Endothelial cell of umbilical vein (primary cell): ENCODE measurements around the gene PTPRH. TPM values are rescaled to one million over a fixed set of nuclear protein-coding genes. Genes with fewer than 3 reads are reported as not detected.

Experiments
- BruUV-seq: library from RNA; stranded (reverse); fragments of 400-500 nt; replicated peaks from 2 replicates; lab custom pipeline; 2021; lab: Mats Ljungman, UMichigan
- CTCF ChIA-PET: fragments of 300-600, 350-600 bp; sonication (Branson Sonifier 250); formaldehyde crosslinking; loops from one replicate; lab custom pipeline; 2021; ENCODE audit warnings: antibody characterized with exemption, inconsistent platforms; lab: Charles Lee
- POLR2A ChIA-PET: fragments of 300-600, 350-600 bp; sonication (Branson Sonifier 250); formaldehyde crosslinking; loops from one replicate; lab custom pipeline; 2021; ENCODE audit warnings: antibody characterized with exemption, inconsistent platforms; lab: Charles Lee
- DNase-seq: peaks from one replicate; pipeline ENCODE4 v3.0.0-alpha.2; 2011; ENCODE audit warnings: low read depth, low spot score
- FAIRE-seq: peaks from 2 replicates; lab custom pipeline; 2011; peaks lifted over from hg19 to GRCh38; lab: Jason Lieb, UNC
- H2AFZ ChIP-seq: 2 replicates; pipeline ENCODE4 v1.6.0; 2012; ENCODE audit warnings: low read depth, low read length, control low read depth, inconsistent platforms
- H3K27ac ChIP-seq: 2 replicates; pipeline ENCODE4 v1.5.1; 2011; ENCODE audit warnings: low read depth, mild to moderate bottlenecking, control low read depth, low read length, moderate library complexity; ENCODE audit not compliant: insufficient read depth
- H3K27me3 ChIP-seq, 2 experiments: 2 replicates each; pipeline versions ENCODE4 v1.6.0 to v1.6.1; 2011; ENCODE audit warnings: low read length in 2 of 2, mixed read lengths in 1 of 2; ENCODE audit not compliant: control insufficient read depth in 2 of 2, insufficient read depth in 2 of 2
- H3K36me3 ChIP-seq, 2 experiments: 2 replicates in 1 of 2; 3 replicates in 1 of 2; pipeline ENCODE4 v1.5.1; 2011; ENCODE audit warnings: low read length in 2 of 2, mild to moderate bottlenecking in 1 of 2, moderate library complexity in 1 of 2; ENCODE audit not compliant: control insufficient read depth in 2 of 2, insufficient read depth in 2 of 2; ENCODE audit errors: extremely low read depth in 1 of 2
- H3K4me1 ChIP-seq: 3 replicates; pipeline ENCODE4 v1.5.1; 2011; ENCODE audit warnings: mild to moderate bottlenecking, low read length; ENCODE audit not compliant: control insufficient read depth, insufficient read depth; ENCODE audit errors: extremely low read depth
- H3K4me2 ChIP-seq: 2 replicates; pipeline ENCODE4 v1.6.1; 2011; ENCODE audit warnings: low read length, control low read depth, mixed read lengths; ENCODE audit not compliant: insufficient read depth
- H3K4me3 ChIP-seq, 3 experiments: fragments of 200-600 bp in 1 of 3; sonication (generic), shearing (Covaris generic) in 1 of 3; replicated peaks in 1 of 3; 2 replicates each; pipeline ENCODE4 v1.5.1; 2011 to 2016; ENCODE audit warnings: control low read depth in 3 of 3, low read length in 3 of 3, mild to moderate bottlenecking in 2 of 3, inconsistent platforms in 1 of 3, low read depth in 1 of 3, moderate library complexity in 1 of 3; ENCODE audit not compliant: insufficient read depth in 1 of 3
- H3K79me2 ChIP-seq: 2 replicates; pipeline ENCODE4 v1.6.0; 2012; ENCODE audit warnings: low read length, inconsistent platforms; ENCODE audit not compliant: control insufficient read depth, insufficient read depth
- H3K9ac ChIP-seq: replicated peaks from 2 replicates; pipeline ENCODE3; 2011; ENCODE audit warnings: low read length, control low read depth; ENCODE audit not compliant: insufficient read depth; ENCODE audit errors: extremely low read depth
- H3K9me1 ChIP-seq: replicated peaks from 3 replicates; pipeline ENCODE4 v1.6.0; 2011; ENCODE audit warnings: mild to moderate bottlenecking, low read length; ENCODE audit not compliant: control insufficient read depth, insufficient read depth; ENCODE audit errors: extremely low read depth
- H3K9me3 ChIP-seq: replicated peaks from 2 replicates; pipeline ENCODE4 v1.5.1; 2012; ENCODE audit warnings: low read length, inconsistent platforms; ENCODE audit not compliant: control insufficient read depth, insufficient read depth
- H4K20me1 ChIP-seq: replicated peaks from 2 replicates; pipeline ENCODE3; 2011; ENCODE audit warnings: mild to moderate bottlenecking, low read length; ENCODE audit not compliant: control insufficient read depth, insufficient read depth; ENCODE audit errors: extremely low read depth
- CTCF ChIP-seq, 2 donors: IDR thresholded peaks; 1 replicate in 1 of 2; 2 replicates in 1 of 2; pipeline ENCODE4 v1.5.1; 2011; ENCODE audit warnings: low read length in 2 of 2, mild to moderate bottlenecking in 2 of 2, moderate library complexity in 2 of 2, control low read depth in 1 of 2, inconsistent platforms in 1 of 2, low read depth in 1 of 2; ENCODE audit not compliant: insufficient read depth in 1 of 2; ENCODE audit errors: extremely low read depth in 1 of 2
- EZH2 ChIP-seq: IDR thresholded peaks from 2 replicates; pipeline ENCODE4 v1.6.1; 2012; ENCODE audit warnings: borderline replicate concordance, low read depth, mild to moderate bottlenecking, moderate library complexity, low read length, inconsistent platforms; ENCODE audit not compliant: severe bottlenecking
- FOS ChIP-seq: IDR thresholded peaks from 2 replicates; pipeline ENCODE4 v1.6.1; 2011; ENCODE audit warnings: mild to moderate bottlenecking, low read length, moderate library complexity, borderline replicate concordance; ENCODE audit not compliant: insufficient read depth
- GATA2 ChIP-seq: IDR thresholded peaks from 2 replicates; pipeline ENCODE4 v1.7.0; 2011; ENCODE audit warnings: low read depth, mild to moderate bottlenecking, moderate library complexity, mixed read lengths, low read length; ENCODE audit not compliant: insufficient read length, insufficient read depth
- JUN ChIP-seq: IDR thresholded peaks from 2 replicates; pipeline ENCODE4 v1.6.1; 2011; ENCODE audit warnings: borderline replicate concordance, low read depth; ENCODE audit not compliant: insufficient read length, insufficient read depth
- MAX ChIP-seq: IDR thresholded peaks from 2 replicates; pipeline ENCODE4 v1.6.1; 2011; ENCODE audit not compliant: insufficient read depth, insufficient read length
- MYC ChIP-seq: IDR thresholded peaks from one replicate; pipeline ENCODE4 v1.6.1; 2011; ENCODE audit warnings: mild to moderate bottlenecking, low read depth, low read length
- POLR2A ChIP-seq: IDR thresholded peaks from 2 replicates; pipeline ENCODE4 v1.6.1; 2012; ENCODE audit warnings: low read depth, mild to moderate bottlenecking, control low read depth, low read length
- POLR2AphosphoS5 ChIP-seq: IDR thresholded peaks from 2 replicates; pipeline ENCODE4 v1.6.1; 2012; ENCODE audit warnings: low read depth, mild to moderate bottlenecking, control low read depth, low read length, moderate library complexity; ENCODE audit not compliant: insufficient read depth
- dilution Hi-C: fragments of 300-500 bp; cut with MboI; formaldehyde crosslinking; loops from one replicate; pipeline ENCODE4 v1.15.0; 2019; ENCODE audit warnings: low sequenced_read_pairs; ENCODE audit not compliant: extremely low pct_ligation_motif_present
- intact Hi-C: fragments of 100-400 bp; cut with micrococcal nuclease; formaldehyde crosslinking; loops from one replicate; pipeline ENCODE4 v1.10.0; 2022
- polyA plus RNA-seq, 4 experiments: library from polyadenylated mRNA; depleted of rRNA in 3 of 4; stranded (reverse) in 3 of 4; unstranded in 1 of 4; fragments of >200 nt; gene quantifications; 2 replicates each; pipeline versions ENCODE4 v1.2.1 to v1.2.3, GENCODE V29; 2011 to 2012; ENCODE audit warnings: missing spikeins in 1 of 4
- total RNA-seq: library from RNA; stranded (reverse); gene quantifications from 2 replicates; pipeline ENCODE4 v1.2.3, GENCODE V29; 2021

Gene PTPRH
- total and polyA plus RNA-seq, 2 donors (not counting 3 experiments of a cell fraction or from before 2014, with no cell fraction given) = 0.14 to 1.00 TPM

GRCh38 chr19:55161571-55162322, 47.6 kb downstream of the PTPRH start:
- ChIA-PET CTCF (interaction anchor here (2.7 to 4.6 kb wide), 2 partner anchors 11 to 19 kb away, joined by 18 to 64 read pairs; no protein-coding TSS in a partner anchor), POLR2A (no interaction called here)
- Histone ChIP-seq H2AFZ (no peak overlapping the region), H3K9me3 (no peaks in the 10 kb centered on the region), H3K36me3 (no peaks in the 10 kb centered on the region), H3K4me3 (no peak overlapping the region), H3K9ac (no peak overlapping the region), H3K9me1 (no peaks in the 10 kb centered on the region), H3K4me1 (no peaks in the 10 kb centered on the region), H3K4me2 (no peak overlapping the region), H3K27me3 (peaks cover 10 to 12% of the 10 kb centered on the region in 2 experiments), H4K20me1 (no peaks in the 10 kb centered on the region), H3K27ac (no peak overlapping the region), H3K79me2 (no peaks in the 10 kb centered on the region)
- BruUV-seq = no TSS peak
- TF ChIP-seq EZH2 (peak; percentile 65), JUN (no peak), FOS (no peak)
- intact Hi-C loops = no loop called here
- dilution Hi-C loops = no loop called here
- FAIRE-seq (no peak), DNase-seq (no peak)

GRCh38 chr19:55160986-55161365, 48.3 kb downstream of the PTPRH start:
- no TSS peak for BruUV-seq
- Histone ChIP-seq H3K79me2 (no peaks in the 10 kb centered on the region), H3K9ac (no peak overlapping the region), H3K27me3 (peaks cover 13 to 15% of the 10 kb centered on the region in 2 experiments), H3K9me1 (no peaks in the 10 kb centered on the region), H3K4me3 (no peak overlapping the region), H3K36me3 (no peaks in the 10 kb centered on the region), H3K4me2 (no peak overlapping the region), H3K9me3 (no peaks in the 10 kb centered on the region), H4K20me1 (no peaks in the 10 kb centered on the region), H3K27ac (no peak overlapping the region), H3K4me1 (no peaks in the 10 kb centered on the region), H2AFZ (no peak overlapping the region)
- FAIRE-seq (no peak), DNase-seq (no peak)
- TF ChIP-seq MYC = no peak
- TF ChIP-seq POLR2A = no peak
- no peak for TF ChIP-seq FOS
- TF ChIP-seq CTCF (IDR thresholded peaks at IDR 0.05; ENCODE audit: extremely low read depth in 1 of 2, insufficient read depth in 1 of 2, low read depth in 1 of 2, low read length in 2 of 2) = no peak
- TF ChIP-seq POLR2AphosphoS5 = no peak
- TF ChIP-seq EZH2 = no peak
- no peak for TF ChIP-seq JUN
- TF ChIP-seq MAX = no peak
- no peak for TF ChIP-seq GATA2
- intact Hi-C loops = loop anchor here (1.0 kb wide), 3 partner anchors 20 to 98 kb away; partner anchors contain the start of gene PPP6R1
- ChIA-PET POLR2A (no interaction called here), CTCF (interaction anchor here (0.6 to 4.6 kb wide), 27 partner anchors 8 to 486 kb away, joined by 3 to 64 read pairs (median 4); partner anchors contain the start of genes KMT5C, TMEM238 and UBE2S)
- dilution Hi-C loops = no loop called here
